LNCAP (cell line): ENCODE measurements around the gene ACAD8.

Source experiments
- CTCF ChIP-seq: fragments of 450-650 bp; IDR thresholded peaks from 2 replicates; pipeline ENCODE4 v1.5.1; 2017; ENCODE audit warnings: mild to moderate bottlenecking

The ACAD8 gene

GRCh38 chr11:134242376-134242775 is 11.0 kb upstream of the ACAD8 start:
- no peak for TF ChIP-seq CTCF

GRCh38 chr11:134243913-134244312 is 9.5 kb upstream of the ACAD8 start:
- no peak for TF ChIP-seq CTCF

GRCh38 chr11:134244593-134244992 is 8.8 kb upstream of the ACAD8 start:
- TF ChIP-seq CTCF = peak; percentile 35; the same call in 1 of the 2 replicates

- no peak for TF ChIP-seq CTCF
These were observed 7.9 kb upstream of the ACAD8 start for GRCh38 chr11:134245434-134245833.

GRCh38 chr11:134246100-134246499 is 7.3 kb upstream of the ACAD8 start:
- TF ChIP-seq CTCF = no peak

- TF ChIP-seq CTCF = no peak
These were observed 6.7 kb upstream of the ACAD8 start for GRCh38 chr11:134246678-134247077.

GRCh38 chr11:134248910-134249480 is 4.4 kb upstream of the ACAD8 start:
- no peak for TF ChIP-seq CTCF

- no peak for TF ChIP-seq CTCF
These were observed 3.1 kb upstream of the ACAD8 start for GRCh38 chr11:134250246-134250645.
